ENCODE results near the gene TIMM44.

- TF ChIP-seq, protein P1, sequence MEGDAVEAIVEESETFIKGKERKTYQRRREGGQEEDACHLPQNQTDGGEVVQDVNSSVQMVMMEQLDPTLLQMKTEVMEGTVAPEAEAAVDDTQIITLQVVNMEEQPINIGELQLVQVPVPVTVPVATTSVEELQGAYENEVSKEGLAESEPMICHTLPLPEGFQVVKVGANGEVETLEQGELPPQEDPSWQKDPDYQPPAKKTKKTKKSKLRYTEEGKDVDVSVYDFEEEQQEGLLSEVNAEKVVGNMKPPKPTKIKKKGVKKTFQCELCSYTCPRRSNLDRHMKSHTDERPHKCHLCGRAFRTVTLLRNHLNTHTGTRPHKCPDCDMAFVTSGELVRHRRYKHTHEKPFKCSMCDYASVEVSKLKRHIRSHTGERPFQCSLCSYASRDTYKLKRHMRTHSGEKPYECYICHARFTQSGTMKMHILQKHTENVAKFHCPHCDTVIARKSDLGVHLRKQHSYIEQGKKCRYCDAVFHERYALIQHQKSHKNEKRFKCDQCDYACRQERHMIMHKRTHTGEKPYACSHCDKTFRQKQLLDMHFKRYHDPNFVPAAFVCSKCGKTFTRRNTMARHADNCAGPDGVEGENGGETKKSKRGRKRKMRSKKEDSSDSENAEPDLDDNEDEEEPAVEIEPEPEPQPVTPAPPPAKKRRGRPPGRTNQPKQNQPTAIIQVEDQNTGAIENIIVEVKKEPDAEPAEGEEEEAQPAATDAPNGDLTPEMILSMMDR (IDR thresholded peaks at IDR 0.05) = no peak
- TF ChIP-seq POLR2A (IDR thresholded peaks at IDR 0.05) (no peak), EP300 (IDR thresholded peaks at IDR 0.05) (no peak)
Observed at GRCh38 chr19:7940841-7941240, 2.6 kb downstream of the TIMM44 start.

All from ovary (tissue), 3 donors.